Fibroblast of skin of left quadriceps (primary cell): ENCODE results near the gene HIP1R.
"Not testable (repeated sequence)": the region's sequence is repeated elsewhere in the genome, so short reads cannot be mapped to it uniquely, and the experiment has no call there.

Experiments used
- DNase-seq, 2 experiments: peaks; one replicate each; pipeline ENCODE4 v3.0.0-alpha.2; 2013; ENCODE audit warnings: low read depth in 2 of 2

The HIP1R gene, protein sequence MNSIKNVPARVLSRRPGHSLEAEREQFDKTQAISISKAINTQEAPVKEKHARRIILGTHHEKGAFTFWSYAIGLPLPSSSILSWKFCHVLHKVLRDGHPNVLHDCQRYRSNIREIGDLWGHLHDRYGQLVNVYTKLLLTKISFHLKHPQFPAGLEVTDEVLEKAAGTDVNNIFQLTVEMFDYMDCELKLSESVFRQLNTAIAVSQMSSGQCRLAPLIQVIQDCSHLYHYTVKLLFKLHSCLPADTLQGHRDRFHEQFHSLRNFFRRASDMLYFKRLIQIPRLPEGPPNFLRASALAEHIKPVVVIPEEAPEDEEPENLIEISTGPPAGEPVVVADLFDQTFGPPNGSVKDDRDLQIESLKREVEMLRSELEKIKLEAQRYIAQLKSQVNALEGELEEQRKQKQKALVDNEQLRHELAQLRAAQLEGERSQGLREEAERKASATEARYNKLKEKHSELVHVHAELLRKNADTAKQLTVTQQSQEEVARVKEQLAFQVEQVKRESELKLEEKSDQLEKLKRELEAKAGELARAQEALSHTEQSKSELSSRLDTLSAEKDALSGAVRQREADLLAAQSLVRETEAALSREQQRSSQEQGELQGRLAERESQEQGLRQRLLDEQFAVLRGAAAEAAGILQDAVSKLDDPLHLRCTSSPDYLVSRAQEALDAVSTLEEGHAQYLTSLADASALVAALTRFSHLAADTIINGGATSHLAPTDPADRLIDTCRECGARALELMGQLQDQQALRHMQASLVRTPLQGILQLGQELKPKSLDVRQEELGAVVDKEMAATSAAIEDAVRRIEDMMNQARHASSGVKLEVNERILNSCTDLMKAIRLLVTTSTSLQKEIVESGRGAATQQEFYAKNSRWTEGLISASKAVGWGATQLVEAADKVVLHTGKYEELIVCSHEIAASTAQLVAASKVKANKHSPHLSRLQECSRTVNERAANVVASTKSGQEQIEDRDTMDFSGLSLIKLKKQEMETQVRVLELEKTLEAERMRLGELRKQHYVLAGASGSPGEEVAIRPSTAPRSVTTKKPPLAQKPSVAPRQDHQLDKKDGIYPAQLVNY

DNA sequence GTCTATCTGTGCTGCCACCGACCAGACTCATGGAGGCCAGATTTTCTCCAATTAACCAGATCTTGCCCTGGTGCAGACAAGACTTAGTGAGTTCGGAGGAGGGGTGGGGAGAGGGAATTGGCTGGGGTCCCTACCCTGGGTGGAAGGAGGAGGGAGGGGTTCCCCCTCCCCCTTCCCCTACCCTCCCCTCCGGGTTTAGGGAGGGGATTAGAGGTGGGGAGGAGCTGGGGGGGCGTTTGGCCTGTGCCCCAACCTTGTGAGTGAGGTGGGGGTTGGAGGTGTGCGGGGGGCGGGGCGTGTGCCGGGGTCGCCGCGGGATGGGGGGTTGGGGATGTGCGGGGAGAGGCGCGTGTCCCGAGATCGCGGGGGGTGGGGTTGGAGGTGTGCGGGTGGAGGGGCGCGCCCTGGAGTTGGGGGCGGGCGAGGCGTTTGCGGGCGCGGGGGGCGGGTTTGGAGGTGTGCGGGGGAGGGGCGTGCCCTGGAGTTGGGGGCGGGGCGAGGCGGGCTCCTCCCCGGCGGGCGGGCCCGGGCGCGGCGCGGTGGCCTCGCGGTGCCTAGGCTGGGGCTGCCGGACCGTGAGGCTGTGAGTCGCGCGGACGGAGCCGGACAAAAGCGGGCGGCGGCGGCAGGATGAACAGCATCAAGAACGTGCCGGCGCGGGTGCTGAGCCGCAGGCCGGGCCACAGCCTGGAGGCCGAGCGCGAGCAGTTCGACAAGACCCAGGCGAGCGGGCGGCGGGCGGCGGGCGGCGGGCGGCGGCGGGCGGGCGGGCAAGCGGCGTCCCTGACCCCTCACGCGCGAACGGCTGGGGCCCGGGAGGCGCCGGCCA is at the start of gene HIP1R:
HIP1R (plus strand) TSS at position 537 of the 829 bp plus-strand sequence; CDS start at position 631, 94 bp downstream.
- no peak for DNase-seq

DNA sequence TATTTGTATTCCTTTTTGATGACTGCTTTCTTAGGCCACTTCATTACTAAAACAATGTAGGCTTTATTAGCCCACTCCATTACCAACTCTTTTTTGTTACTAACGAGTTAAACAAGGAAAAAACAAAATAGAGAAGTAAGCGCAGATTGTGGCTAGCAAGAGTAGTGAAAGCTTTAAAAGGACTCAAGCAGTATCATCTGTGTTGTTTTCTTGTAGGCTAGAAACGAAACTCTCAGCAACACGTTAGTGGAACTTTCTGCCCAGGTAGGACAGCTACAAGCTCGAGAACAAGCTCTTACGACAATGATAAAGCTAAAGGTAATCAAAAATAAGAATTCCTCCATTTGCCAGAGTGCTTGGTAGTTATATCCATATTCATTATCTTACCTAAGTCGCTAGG is 49.8 kb upstream of the HIP1R start:
- no peak for DNase-seq

- no peak for DNase-seq
These were observed 46.9 kb upstream of the HIP1R start for GRCh38 chr12:122788387-122788786.

DNA sequence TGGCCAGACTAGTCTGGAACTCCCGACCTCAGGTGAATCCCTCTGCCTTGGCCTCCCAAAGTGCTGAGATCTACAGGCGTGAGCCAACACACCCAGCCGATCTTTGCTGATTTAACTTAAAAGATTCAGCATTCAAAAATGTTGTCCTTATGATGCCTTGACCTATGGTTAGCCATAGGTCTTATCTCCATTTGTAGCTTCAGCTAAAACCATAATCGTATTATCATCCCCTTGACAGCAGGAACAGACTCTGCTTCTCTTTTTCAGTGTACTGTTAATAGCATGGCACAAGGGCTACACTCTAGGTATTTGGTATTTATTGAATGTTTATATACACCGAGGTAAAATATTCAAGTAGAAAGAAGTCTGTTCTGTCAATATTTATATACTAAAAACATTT is 45.6 kb upstream of the HIP1R start:
- no peak for DNase-seq

DNA sequence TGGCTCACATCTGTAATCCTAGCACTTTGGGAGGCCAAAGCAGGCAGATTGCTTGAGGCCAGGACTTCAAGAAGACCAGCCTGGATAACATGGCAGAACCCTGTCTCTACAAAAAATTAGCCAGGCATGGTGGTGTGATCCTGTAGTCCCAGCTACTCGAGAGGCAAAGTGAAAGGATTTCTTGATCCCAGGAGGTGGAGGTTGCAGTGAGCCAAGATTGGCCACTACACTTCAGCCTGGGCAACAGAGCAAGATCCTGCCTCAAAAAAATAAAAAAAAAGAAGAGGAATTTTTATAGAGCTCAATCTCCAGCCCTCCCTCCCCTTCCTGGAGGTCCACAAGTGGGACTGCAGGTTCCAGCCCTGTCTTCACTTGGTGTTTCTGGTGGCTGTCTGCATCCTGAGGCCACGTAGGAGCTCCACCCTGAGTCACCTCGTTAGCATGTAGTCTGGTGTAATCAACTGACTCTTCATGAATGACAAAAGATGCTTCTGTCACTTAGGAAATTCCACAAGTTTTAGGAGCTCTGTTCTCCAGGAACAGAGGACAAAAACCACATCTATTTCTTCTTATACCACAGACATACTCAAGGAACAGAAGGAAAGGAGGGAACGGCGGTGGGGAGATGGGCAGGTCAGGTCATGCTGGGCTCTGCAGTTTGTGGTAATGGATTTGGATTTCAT is 44.7 kb upstream of the HIP1R start:
- peak; percentile 18 to 20 for DNase-seq

GRCh38 chr12:122793685-122794106 is 41.6 kb upstream of the HIP1R start:
- DNase-seq: peak; percentile 23 to 31

DNA sequence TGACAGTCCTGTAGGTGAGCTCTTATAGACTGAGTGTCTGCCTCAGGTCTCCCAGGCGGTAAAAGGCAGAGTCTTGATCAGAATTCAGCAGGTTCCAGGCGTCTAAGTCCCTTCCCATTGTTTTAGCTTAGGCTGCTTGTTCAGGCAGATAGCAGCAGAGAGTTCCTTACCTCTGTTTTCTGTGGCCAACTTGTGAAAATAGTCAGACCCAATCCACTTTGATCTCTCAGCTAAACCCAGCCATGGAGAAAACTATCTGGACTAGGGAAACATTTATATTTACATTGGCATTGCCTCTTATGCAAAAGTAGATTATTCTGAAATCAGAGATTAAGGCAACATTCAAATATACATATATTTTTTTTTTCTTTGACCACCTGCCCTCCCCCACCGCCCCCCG is 39.5 kb upstream of the HIP1R start:
- no peak for DNase-seq

- no peak for DNase-seq
These were observed 35.5 kb upstream of the HIP1R start for GRCh38 chr12:122799641-122800243.

- DNase-seq: no peak
These were observed 31.3 kb upstream of the HIP1R start for GRCh38 chr12:122803937-122804336.

GRCh38 chr12:122804957-122805356 is 30.3 kb upstream of the HIP1R start:
- DNase-seq: not testable (repeated sequence)

GRCh38 chr12:122807651-122808050 is 27.6 kb upstream of the HIP1R start:
- no peak for DNase-seq

- DNase-seq: no peak
These were observed 23.5 kb upstream of the HIP1R start for GRCh38 chr12:122811777-122812176.

DNA sequence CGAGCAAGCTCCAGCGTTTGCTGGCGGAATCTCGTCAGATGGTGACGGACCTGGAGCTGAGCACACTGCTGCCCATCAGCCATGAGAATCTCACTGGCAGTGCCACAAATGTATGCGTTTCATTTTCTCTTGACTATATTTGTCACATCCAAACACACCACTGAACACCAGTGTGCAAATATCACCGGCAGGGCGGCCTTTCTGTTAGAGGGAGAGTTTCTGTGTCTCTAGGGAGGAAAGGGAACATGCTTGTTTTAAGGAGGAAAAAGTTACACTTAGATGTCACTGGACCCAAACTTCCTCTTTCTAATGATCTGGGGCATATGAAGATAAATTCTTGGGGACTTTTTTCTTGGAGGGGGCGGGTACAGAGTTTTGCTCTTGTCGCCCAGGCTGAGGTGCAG is 21.9 kb upstream of the HIP1R start:
- no peak for DNase-seq

- DNase-seq: no peak
These were observed 16.0 kb upstream of the HIP1R start for GRCh38 chr12:122819209-122819785.

DNA sequence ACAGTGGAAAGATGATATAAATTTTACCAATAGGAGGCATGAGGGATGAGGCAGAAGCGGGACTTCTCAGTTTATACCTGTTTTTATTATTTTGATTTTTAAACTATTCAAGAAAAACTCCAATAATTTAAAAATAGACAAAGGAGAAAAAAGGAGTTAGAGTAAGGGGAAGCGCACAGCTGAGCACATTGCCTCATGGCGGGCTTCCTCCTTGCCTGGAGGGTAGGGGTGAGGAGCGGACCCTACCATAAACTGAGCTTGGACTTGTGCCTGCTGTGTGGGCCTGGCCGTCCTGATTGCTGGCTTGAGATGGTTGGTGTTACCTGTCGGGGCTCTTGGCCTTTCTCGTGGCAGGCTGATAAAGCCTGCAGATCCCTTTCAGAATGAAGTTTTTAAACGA is 15.1 kb upstream of the HIP1R start:
- DNase-seq: no peak

GRCh38 chr12:122820838-122821271 is 14.4 kb upstream of the HIP1R start:
- DNase-seq: no peak

GRCh38 chr12:122823429-122823828 is 11.8 kb upstream of the HIP1R start:
- no peak for DNase-seq

DNA sequence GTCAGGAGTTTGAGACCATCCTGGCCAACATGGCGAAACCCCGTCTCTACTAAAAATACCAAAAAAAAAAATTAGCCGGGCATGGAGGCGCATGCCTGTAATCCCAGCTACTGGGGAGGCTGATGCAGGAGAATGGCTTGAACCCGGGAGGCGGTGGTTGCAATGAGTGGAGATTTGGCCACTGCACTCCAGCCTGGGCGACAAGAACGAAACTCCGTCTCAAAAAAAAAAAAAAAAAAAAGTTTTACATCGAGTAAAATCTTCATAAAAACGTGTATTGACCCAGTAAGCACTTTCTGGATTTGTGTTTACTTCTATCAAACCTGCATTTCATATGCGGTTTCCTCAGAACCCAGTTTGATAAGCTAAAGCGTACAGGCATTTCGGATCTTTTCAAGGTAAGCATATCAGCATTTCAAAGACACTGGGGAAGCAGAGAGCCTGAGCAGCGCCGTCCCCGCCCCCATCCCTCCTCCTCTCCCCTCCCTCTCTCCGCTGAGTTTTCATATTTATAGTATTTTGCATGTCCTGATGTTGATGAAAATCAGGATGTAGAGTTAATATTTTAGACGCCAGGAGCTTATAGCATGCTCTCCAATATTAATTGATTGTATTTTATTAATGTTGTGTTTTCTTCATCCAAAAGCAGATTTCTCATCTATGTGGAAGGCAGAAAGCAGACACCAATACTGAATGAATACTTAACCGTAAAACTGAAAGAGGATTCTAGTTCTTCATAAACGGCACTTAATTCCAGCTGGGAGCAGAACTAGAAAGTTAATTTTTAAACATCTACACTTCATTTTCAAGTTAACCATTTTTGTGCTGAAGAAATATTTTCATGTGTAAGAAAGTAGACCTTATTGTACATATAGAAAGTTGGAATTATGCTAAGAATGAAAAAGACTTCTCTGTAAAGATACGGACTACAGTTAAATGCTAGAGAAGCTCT is 9.2 kb upstream of the HIP1R start:
- no peak for DNase-seq

DNA sequence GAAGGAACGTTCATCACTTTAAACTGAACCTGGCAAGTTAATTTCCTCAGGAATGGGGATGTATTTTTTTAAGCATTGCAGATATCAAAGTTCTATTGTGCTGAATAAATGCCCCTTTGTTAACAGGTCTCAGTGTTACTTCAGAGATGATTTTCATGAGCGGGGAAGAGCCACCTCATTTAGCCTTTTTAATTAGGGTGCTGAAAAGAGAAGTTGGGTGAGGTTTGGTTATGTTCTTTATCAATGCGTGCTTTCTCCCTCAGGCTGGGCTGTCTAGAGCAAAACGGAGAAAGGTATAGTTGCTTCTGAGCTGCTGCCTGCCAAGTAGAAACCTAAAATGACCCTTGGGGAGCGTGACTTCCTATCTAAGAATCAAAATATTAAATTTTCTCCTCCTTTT is 8.0 kb upstream of the HIP1R start:
- DNase-seq: no peak
